Islet precursor cell (in vitro differentiated cells): ENCODE results near the gene FDPS.
"Not testable (repeated sequence)": the region's sequence is repeated elsewhere in the genome, so short reads cannot be mapped to it uniquely, and the experiment has no call there.

ENCODE experiments used
- DNase-seq: peaks from one replicate; pipeline ENCODE4 v3.0.0-alpha.2; 2018

The FDPS gene

DNA sequence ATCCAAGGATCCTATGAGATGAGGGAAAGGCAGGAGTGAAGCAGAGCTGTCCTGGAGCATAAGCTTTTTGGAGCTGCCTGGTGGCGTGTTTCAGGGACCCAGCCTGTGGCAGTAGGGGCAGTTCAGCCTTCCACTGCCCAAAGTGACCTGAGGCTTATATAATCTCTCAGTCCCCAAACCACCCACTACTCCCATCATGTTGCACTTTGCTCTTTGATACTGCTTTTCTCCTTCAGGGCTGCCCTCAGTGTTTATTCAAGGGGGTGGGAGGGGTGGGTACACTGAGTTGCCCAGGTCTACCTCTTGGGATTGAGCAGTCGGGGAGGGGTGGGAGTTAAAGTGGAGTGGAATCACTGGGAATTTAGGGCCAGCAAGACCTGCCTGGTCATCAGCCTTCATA lies 22.1 kb upstream of the FDPS start:
- no peak for DNase-seq

DNA sequence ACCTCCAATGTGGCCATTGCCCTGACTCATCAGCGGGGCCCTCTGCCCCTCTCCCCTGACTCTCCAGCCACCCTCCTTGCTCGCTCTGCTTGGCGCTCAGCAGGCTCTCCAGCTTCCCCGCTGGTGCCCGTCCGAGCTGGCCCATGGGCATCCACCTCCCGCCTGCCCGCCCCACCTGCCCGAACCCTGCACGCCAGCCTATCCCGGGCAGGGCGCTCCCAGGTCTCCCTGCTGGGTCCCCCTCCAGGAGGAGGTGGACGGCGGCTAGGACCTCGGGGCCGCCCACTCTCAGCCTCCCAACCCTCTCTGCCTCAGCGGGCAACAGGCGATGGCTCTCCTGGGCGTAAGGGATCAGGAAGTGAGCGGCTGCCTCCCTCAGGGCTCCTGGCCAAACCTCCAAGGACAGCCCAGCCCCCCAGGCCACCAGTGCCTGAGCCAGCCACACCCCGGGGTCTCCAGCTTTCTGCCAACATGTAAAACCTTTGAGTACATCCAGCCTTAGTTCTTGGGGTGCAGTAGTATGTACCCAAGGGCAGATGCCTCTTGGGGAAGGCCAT lies 20.6 kb upstream of the FDPS start:
- no peak for DNase-seq

DNA sequence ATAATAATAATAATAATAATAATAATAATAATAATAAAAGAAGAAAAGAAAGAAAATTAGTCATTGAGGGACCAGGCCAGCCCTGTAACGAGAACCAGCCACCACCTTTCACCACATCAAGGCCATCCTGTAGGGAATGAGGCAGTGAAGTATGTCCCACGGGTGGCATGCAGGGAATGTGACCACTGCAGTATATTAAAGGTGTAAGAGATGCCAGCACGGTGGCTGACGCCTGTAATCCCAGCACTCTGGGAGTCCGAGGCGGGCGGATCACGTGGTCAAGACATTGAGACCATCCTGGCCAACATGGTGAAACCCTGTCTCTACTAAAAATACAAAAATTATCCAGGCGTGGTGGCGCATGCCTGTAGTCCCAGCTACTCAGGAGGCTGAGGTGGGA lies 17.7 kb upstream of the FDPS start:
- DNase-seq = not testable (repeated sequence)

DNA sequence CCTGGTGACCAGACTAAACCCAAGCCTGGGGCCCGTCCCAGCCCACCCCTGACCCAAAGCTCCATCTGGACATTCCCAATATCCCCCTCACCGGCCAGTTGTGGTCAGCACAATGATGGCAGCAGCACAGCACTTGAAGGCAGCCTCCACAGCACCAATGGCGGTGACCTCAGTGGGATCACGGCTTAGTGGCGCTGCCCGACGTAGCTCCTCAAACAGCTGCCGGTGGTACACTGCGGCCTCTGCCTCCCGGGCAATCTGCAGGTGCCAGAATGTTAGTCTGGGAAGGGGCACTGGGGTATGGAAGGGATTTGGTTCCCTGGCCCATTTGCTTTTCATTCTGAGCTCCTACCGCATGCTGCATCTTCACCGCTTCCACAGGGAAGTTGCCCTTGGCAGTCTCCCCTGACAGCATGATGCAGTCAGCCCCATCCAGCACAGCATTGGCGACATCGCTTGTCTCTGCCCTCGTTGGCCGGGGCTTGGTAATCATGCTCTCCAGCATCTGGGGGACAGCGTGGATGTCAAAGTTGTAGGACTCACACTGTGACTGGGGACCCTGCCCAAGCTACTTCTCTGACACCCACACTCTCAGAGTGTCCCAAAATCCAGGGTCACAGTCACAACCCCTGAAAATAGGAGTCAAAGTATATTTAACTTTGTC lies 15.4 kb upstream of the FDPS start:
- DNase-seq = no peak

DNA sequence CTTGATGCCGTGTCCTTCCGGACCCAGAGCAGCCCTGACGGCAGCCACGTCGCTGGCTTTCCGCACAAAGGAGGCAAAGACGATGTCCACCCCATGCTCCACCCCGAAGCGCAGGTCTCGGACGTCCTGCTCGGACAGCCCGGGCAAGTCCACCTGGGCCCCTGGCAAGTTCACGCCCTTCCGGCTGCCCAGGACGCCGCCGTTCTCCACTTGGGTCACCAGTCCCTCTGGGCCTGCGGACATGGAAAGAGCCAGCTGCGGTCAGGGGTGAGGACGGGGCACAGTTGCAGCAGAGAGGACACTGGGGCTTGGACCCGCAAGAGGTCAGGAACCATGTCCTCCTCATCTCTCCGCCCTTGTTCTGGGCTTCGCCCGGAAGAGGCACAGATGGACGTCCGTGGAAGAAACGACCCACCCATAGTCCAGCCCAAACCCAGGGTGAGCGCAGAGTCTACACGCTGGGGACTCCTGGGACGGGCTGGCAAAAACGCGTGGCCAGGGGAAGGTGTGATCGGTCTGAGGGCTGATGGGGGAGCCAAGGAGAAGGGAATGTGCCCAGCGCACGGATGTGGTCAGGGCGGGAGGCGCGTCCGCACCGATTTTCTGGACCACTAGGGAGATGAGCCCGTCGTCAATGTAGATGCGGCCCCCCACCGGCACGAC lies 14.0 kb upstream of the FDPS start:
- DNase-seq = no peak

DNA sequence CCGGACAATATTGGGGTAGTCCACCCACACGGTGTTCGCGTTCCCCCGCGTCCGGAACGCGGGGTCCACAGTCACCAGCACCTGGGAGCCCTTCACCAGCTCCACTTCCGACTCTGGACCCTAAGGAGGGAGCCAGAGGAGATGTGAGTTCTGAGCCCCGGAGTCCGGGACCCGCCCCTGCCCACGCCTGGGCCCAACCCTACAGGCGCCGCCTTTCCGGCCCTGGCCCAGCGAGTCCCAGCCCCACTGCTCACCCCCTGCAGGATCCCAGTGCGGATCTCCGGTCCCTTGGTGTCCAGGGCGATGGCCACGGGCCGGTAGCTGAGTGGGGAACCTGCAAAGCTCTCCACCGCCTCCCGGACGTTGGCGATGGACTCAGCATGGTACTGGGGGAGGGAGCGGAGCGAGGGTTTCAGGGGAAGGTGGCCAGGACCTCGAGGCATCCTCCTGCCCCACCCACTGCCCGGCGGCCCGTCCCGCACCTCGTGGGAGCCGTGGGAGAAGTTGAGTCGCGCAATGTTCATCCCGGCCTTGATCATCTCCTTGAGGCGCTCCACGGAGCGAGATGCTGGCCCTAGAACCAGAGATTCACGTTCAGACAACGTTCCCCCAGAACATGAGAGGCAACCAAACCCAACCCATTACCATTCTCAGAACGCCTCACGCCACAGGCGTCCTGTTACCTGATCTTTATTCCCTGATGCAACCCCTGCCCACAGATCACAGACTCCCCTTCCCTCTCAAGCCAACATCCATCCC lies 13.3 kb upstream of the FDPS start:
- DNase-seq = no peak

DNA sequence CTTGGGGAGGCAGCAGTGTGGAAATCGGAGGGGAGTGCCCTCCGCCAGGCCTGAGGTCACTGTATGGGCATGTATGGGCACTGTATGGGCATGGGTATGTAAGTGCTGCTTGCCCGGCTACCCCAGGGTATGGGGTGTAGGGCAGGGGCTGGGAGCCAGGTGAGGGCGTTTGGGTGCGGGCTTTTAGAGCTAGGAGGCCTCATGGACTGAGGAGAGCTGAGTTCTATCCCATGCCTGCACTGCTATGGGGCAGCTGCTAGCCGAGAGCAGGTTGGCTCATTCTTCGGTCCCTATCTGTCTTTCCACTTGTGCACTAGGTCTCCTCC lies 12.8 kb upstream of the FDPS start:
- DNase-seq = no peak

DNA sequence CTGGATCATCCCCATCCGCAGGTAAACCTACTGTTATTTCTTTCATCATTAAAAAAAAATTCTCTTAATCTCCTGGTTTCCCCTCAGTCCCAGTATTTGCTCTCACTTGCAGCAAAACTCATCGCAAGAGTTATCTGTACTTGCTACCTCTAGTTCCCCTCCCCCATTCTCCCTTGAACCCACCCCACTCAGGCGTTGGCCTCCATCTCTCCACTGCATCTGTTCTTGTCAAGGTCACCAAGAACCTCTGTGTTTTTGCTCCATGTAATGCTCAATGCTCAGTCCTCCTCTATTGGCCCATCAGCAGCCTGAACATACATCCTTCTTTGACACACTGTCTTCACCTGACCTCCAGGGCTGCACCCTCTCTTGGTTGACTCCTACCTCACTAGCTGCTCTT lies 12.0 kb upstream of the FDPS start:
- DNase-seq = no peak

DNA sequence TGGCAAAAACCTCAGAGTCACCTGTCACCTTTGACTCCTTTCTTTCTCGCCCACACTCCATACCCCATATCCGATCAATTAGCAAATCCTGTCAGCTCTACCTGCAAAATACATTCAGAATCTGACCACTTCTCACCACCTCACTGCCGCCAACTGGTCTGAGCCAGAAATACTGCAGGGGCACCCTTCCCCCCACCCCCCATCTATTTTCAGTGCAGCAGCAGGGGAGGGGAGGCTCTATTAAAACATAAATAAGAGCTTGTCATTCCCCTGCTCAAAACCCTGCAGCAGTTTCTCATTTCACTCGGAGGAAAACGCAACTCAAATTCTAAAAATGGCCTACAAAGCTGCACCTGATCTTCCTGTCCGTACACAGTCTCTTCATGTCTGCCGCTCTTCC lies 11.3 kb upstream of the FDPS start:
- no peak for DNase-seq

DNA sequence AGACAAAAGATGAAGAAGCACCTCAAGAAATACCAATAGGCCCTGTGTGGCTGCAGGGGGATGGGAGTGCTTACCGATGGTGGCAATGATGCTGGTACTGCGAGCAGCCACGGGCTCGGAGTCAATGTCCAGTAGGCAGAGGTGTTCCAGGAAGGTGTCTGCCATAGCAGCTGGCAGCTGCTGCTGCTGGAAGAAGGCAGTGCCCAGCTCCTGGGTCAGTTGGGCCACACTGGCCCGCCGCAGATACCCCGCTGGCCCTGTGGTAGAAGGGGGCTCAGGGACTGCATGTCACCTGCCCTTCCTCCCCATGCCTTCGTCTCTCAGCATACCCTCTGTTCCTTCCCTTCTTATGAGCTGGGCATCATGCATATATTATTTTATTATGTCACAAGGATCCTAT lies 8.6 kb upstream of the FDPS start:
- DNase-seq = no peak

DNA sequence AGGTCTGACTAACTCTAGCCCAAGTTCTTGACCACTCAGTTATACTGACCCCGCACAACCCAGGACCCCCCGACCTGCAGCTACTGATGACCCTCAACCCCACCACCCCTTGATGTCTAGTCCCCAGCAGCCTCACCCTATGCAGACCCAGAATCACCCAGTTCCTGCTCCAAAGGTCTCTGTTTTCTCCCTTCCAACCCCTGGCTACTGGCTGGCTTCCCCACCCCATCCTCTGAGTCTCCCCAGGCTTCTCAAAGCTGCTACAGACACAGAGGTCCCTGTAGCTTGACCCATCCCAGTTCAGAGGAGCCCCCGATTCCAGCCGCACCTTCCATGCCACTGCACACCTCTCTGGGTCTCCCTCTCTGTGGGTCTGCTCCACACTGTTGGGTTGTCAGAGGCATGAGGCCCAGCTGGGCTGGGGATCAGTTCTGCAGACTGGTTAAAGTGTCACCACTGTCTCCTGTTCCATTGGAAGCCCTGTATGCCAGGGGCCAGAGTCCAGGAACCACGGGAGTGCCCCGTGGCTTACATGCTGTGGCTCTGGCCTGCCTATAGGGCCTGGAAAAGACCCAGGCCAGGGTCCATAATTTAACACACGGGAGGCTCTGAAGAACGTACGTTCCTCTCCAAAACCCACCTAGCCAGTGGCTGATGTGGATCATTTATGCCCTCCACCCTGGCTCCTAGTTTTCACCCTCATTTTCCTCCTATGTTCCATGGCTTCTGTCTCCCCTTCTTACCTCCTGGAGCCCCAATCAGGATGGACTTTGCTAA lies 7.9 kb upstream of the FDPS start:
- no peak for DNase-seq

DNA sequence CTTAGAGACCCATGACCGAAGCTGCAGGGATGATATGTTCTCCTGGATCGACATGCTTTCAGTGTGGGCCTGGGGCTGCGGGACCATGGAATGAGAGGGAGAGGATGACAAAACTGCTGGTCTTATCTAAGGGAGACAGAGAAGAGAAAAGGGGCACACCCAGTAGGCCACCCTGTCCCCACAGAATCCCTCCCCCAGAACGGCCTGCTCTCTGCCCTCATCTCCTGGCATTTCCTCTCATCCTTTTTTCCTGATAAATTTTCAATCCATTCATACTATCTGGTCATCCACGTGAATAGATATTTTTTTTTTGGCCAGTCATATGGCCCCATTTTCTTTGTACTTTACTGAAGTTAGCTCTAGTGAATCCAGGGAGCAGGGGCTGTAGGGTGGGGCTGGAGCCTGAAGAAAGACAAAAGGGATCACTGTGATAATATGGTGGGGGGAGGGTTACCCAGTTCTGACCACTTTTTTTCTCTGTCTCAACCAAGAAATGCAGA lies 7.3 kb upstream of the FDPS start, which contains the start of gene PKLR:
Gene PKLR, minus strand, starts transcription at position 97 of the 500 bp plus-strand sequence. Its CDS starts 43 bp downstream, at position 54.
- DNase-seq = no peak

DNA sequence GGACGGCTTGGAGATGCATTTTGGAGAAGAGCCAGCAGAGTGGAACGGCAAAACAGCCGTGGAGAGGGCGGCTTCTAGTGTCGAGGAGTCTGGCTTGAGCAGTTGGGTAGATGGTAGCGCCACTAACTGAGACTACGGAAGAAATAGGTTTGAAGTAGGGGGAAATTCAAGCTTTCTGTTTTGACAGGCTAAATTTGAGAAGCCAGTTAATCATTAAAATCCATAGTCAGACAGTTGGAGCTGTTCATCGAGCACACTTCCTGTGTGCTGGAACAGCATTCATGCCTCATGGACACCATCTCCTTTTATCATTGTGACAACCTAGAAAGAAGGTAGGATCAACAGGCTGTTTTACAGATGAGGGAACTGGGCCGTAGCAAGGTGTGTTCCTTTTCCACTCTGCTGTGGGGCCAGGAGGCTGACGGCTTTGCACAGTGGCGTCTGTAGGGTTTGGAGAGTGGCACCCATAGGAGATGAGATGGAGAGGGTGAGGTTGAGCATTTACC lies 4.1 kb upstream of the FDPS start:
- no peak for DNase-seq

DNA sequence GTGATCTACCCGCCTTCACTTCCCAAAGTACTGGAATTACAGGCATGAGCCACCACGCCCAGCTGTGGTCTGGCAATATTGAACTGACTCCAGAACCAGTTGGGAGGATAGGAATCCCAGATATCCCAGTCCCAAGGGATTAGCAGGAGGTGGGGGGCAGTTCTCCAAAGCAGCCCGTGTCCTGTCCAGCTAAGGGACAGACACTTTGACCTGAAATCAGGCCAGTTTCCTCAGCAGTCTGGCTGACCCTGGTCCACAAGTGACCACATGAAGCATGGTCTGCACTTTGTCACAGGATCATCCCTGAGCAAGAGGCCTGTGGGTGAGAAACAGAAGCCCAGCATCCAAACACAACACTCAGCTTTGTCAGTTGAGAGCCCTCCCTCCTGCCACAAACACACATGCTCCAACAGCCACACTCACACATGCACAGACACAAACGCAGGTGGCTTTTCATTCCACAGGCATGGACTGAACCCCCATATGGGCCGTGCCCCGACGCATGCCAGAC lies 2.7 kb upstream of the FDPS start:
- peak; percentile 82 for DNase-seq

DNA sequence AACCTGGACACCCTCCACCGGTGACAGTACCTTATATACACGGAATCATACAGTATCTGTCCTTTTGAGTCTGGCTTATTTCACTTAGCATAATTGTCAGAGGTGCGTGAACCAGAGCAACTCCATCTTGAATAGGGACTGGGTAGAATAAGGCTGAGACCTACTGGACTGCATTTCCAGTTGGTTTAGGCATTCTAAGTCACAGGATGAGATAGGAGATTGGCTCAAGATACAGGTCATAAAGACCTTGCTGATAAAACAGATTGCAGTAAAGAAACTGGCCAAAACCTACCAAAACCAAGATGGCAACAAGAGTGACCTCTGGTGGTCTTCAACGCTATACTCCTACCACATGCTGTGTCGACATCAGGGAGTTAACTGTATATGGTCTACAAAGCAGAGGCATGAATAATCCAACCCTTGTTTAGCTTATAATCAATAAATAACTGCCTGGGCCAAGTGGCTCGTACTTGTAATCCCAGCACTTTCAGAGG lies 1.4 kb upstream of the FDPS start:
- DNase-seq = no peak

DNA sequence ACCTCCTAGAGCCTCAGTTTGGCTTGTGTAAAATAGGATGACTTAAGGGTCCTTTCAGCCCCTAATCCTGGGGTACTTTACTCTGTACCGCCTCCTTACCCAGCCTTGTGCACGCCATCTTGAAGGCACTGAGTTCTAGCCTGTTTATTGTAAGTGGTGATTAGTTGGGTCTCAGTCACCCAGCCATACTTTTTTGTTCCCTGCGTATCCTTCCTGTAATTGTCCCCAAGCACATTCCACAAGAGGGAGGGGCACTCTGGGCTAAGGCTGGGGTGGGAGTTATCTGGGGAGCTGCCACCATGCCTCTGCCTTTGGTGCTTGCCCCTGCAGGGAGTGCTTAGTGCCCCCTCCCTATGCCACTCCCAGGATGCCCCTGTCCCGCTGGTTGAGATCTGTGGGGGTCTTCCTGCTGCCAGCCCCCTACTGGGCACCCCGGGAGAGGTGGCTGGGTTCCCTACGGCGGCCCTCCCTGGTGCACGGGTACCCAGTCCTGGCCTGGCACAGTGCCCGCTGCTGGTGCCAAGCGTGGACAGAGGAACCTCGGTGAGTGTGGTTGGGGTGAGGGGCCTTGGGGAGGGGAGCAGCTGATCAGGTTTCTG lies 856 bp downstream of the FDPS start:
- no peak for DNase-seq

DNA sequence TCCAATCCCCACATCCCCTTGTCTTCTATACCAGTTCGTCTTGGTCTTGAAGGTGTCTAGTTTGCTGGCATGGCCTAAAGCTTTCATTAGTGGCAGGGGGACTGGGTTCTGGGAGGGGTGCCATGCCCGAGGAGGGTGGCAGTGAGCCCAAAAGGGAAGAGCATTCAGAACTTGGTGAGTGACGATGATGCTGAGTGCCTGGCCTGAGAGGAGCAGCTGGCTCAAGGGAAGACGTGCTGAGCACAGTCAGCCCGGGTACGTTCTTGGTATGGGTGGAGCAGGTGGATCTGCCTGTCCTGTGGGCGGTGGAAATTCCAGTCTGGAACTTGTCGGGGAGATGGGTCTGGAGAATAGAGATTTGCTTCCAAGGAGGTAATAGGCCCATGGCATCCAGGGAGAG lies 4.6 kb downstream of the FDPS start:
- DNase-seq = no peak

DNA sequence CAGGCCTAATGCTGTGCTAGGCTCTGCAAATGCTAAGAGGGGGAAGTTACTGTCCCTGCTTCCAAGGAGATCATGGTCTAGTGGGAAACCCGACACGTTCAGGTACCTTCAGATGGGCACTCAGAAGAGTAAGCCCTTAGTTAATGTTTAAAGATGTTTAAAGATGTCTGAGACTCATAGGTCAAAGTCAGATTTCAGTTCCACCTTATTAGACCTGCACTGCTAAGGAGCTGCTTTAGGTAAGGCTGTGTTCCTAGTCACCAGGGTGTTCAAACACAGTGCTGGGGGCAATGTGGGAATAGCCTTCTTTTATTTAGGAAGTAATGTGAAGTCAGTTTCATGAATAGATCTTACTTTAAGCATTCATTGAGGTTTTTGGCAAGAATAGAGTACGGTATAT lies 8.3 kb downstream of the FDPS start:
- no peak for DNase-seq

DNA sequence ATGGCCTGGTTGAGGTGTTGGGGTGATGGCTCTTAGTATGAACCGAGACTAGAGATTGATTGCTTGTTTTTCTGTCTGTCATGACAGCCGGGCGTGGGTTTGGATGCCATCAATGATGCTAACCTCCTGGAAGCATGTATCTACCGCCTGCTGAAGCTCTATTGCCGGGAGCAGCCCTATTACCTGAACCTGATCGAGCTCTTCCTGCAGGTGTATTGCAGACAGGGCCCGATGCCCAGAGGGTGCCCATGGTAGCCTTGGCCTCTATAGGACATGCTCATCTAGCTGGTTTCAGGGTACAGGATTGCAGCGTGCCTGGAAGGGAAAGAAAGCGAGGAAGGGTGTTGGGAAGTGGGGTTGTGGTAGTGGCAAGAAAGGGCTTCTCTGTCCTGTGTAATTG lies 9.4 kb downstream of the FDPS start:
- DNase-seq = no peak

DNA sequence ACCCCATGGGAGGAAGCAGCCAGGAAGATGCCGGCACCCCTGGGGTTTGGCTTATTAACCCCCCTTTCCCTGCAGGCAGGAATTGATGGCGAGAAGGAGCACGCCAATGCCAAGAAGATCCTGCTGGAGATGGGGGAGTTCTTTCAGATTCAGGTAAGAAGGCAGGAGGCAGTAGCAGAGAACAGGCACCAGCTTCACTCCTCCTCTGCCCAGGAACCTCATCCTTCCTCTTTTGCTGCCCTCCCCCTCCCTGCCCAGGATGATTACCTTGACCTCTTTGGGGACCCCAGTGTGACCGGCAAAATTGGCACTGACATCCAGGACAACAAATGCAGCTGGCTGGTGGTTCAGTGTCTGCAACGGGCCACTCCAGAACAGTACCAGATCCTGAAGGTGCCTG lies 10.9 kb downstream of the FDPS start:
- DNase-seq = no peak

DNA sequence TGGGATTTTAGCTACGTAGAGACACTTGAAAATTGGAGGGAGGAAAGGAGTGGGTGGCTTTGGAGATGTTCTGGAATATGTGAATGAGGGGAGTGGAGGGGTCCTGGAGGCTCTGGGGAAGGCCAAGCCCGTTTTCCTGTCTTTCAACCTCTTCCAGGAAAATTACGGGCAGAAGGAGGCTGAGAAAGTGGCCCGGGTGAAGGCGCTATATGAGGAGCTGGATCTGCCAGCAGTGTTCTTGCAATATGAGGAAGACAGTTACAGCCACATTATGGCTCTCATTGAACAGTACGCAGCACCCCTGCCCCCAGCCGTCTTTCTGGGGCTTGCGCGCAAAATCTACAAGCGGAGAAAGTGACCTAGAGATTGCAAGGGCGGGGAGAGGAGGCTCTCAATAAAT lies 11.6 kb downstream of the FDPS start:
- DNase-seq = no peak
